Left colon (tissue), 2 donors: Measurements from ENCODE around the gene GBP7. TPM values are rescaled to one million over a fixed set of nuclear protein-coding genes. Genes with fewer than 3 reads are reported as not detected.
"Not testable (repeated sequence)": the region's sequence is repeated elsewhere in the genome, so short reads cannot be mapped to it uniquely, and the experiment has no call there.

Experiments used
- ATAC-seq: fragments of 200-7000 bp; cut with Tn5 transposase; one replicate; pipeline ENCODE4 v1.9.1; 2020; ENCODE audit warnings: mild to moderate bottlenecking, moderate library complexity
- DNase-seq, 2 donors: peaks; one replicate each; pipeline ENCODE4 v3.0.0-alpha.2; 2020
- intact Hi-C, 2 donors: fragments of 100-400 bp; cut with DNase I in 1 of 2; cut with micrococcal nuclease in 1 of 2; formaldehyde crosslinking; loops; one replicate each; pipeline versions ENCODE4 v1.11.2 to v1.14.0; 2022; cut with DNase I, micrococcal nuclease
- long read RNA-seq: library from polyadenylated mRNA; unstranded; transcript quantifications from one replicate; pipeline ENCODE4 v2.0.0, GENCODE V29; 2021
- total RNA-seq, 2 donors: library from RNA; stranded (reverse); fragmentation: NEBNext Ultra II Directional; extraction: Animal tissue kit (Norgen Biotek cat#: 25700); gene quantifications; one replicate each; pipeline ENCODE4 v1.2.1, GENCODE V29; 2021
- donor health status: DM: no; HTN: no; CAD: no.
- donor health status: DM: yes; HTN: yes; CAD: no.

The GBP7 gene, protein sequence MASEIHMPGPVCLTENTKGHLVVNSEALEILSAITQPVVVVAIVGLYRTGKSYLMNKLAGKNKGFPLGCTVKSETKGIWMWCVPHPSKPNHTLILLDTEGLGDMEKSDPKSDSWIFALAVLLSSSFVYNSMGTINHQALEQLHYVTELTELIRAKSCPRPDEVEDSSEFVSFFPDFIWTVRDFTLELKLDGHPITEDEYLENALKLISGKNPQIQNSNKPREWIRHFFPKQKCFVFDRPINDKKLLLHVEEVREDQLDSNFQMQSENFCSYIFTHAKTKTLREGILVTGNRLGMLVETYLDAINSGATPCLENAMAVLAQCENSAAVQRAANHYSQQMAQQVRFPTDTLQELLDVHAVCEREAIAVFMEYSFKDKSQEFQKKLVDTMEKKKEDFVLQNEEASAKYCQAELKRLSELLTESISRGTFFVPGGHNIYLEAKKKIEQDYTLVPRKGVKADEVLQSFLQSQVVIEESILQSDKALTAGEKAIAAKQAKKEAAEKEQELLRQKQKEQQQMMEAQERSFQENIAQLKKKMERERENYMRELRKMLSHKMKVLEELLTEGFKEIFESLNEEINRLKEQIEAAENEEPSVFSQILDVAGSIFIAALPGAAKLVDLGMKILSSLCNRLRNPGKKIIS
- not detected for total RNA-seq
- long read RNA-seq = 0 reads

DNA sequence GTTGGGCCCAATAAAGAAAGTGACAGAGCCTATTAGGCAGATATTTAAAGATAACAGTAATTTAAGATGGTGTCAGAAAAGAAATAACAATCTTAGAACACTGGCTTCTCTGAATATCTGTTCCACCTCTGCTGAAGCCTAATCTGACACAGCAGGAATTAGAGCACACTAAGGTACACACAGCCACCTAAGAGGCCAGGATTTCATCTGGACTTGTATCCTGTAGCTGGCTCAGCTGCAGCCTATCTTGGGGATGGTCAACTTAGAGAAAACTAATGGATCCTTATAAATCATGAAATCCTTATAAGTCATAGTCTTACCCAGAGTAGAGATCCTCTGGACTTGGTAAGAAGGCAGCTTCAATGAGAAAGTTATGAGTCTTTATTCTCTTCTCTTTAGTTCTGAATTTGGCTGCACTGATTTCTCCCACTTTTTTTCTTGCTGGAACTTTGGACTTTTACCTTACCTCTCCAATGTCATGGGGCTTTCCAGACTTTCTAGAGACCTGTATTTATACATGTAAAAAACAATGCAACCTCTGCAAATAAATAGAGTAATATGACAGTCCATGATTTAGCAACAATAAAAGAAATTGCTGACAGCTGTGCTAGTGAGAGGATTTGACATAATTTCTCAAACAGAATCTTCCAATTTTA is at the start of gene GBP7:
TSS of gene GBP7 (minus strand) at position 403 of the 656 bp plus-strand sequence. CDS start 4,068 bp downstream, outside the sequence.
- DNase-seq (no peak), ATAC-seq (no peak)

DNA sequence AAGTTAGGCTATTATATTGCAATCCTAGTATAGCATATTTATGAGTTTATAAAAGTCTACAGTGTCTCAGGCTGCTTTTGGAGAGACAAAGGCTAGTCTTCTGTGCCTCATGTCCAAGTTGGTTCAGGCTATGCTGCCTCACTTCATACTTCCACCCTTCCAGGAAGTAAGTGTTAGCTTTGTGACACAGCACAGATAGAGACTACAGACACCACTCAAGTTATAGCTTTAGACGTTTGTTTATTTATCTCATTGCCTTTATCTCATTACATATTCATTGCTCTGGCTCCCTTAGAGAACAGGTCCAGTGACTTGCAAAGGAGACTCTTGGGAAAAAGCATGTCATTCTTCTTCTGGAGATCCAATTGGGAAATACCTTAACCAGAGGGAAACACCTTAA is 45.5 kb upstream of the GBP7 start:
- DNase-seq = no peak
- intact Hi-C loops = no loop called here
- peak; percentile 43 for ATAC-seq

More for the DNA sequence above, at the start of gene GBP7:
- intact Hi-C loops = no loop called here

DNA sequence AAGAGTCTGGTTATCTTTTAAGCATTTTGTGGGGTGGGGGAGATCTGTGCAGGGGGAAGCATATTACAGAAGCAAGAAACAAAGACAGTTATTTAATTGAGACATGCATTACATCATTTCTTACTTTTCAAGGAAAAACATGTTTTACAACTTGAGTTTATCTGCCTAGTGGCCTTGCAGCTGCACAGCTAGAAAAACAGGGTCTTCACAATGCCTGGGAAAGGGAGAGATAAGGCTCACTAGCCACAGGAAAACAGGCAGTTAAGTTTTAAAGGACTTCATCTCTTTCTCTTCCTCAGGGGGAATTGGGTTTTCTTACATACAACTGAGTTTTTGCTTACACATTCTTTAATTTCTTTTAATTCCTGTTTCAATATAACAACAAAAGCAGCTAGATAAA is 44.0 kb upstream of the GBP7 start:
- DNase-seq, intact Hi-C loops, ATAC-seq: not testable (repeated sequence)

DNA sequence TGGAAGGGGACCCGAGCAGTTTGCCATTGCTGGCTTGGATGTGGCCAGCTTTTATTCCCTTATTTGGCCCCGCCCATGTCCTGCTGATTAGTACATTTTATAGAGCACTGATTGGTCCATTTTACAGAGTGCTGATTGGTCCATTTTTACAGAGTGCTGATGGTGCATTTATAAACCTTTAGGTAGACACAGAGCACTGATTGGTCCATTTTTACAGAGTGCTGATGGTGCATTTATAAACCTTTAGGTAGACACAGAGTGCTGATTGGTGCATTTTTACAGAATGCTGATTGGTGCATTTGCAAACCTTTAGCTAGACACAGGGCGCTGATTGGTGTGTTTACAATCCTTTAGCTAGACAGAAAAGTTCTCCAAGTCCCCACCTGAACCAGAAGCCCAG is 43.1 kb upstream of the GBP7 start:
- ATAC-seq, intact Hi-C loops, DNase-seq: not testable (repeated sequence)

DNA sequence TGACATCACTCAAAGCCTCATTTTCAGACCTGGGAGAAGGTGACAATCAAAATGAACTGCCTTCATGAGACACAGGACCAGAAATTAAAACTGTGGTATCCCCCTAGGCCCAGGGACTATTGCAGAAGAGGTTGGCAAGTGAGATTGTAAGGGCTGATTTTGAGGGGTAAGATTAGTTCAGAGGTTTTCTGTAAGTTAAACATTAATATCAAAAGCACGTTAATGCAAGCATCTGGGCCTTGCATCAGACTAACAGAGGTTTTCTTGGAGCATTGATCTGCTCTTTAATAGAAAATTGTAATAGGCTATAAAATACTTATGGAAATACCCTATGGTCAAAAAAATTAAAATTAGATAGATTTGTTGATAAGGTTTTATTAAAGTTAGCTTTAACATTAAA is 37.5 kb upstream of the GBP7 start:
- intact Hi-C loops = no loop called here
- no peak for DNase-seq
- ATAC-seq = no peak

DNA sequence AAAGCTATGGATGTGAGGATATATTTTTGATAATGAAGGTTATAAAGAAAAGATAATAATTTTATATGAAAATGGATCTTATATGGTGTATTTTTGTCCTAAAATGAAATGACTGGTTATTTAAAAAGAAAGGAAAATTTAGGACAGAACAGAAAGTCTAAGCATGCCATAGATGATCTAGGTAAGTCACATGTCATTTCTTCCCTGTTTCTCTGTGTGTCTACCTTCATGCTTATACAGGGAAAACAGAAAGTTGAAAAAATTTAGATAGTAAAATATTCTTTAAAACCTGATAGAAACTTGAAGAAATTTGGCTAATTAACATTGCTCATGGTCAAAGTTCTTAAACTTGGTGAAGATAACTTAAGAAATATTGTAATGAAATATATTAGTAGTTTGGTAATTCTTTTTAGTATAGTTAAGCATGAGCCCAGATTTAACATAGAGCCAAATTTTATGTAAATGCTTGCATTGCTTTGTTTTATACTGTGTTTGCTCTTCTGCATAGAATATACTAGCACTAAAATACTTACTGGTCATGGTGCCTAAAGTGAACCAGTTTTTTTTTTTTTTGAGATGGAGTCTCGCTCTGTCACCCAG is 35.3 kb upstream of the GBP7 start:
- DNase-seq (no peak), ATAC-seq (no peak)
- intact Hi-C loops = no loop called here

DNA sequence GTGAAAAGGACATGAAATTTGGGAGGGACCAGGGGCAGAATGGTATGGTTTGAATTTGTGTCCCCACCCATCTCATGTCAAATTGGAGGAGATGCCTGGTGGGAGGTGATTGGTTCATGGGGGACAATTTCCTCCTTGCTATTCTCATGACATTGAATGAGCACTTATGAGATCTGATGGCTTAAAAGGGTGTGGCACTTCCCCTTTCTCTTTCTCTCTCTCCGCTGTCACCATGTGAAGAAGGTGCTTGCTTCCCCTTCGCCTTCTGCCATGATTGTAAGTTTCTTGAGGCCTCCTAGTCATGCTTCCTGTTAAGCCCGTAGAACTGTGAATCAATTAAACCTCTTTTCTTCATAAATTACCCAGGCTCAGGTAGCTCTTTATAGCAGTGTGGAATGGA is 30.6 kb upstream of the GBP7 start:
- ATAC-seq = no peak
- intact Hi-C loops = no loop called here

DNA sequence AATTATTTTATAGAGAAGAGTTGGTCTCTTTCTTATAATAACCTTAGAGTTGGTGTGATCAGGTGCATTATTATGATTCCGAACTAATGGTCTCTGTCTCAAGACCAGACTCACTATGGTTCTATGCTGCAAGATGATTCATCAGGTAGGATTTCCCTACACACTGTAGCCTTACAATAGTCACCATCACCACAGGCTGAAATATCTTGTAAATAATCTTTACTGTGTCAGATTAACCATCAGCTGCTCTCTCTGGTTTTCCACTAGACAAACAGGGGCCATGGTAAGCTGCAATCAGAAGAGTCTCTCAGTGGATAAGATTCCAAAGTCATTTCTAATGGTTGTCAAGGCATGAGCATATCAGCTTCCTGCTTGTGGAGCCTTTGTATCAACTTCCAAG is 27.4 kb upstream of the GBP7 start:
- intact Hi-C loops = no loop called here
- no peak for DNase-seq
- ATAC-seq = no peak

More for the DNA sequence above, 30.6 kb upstream of the GBP7 start:
- no peak for DNase-seq

DNA sequence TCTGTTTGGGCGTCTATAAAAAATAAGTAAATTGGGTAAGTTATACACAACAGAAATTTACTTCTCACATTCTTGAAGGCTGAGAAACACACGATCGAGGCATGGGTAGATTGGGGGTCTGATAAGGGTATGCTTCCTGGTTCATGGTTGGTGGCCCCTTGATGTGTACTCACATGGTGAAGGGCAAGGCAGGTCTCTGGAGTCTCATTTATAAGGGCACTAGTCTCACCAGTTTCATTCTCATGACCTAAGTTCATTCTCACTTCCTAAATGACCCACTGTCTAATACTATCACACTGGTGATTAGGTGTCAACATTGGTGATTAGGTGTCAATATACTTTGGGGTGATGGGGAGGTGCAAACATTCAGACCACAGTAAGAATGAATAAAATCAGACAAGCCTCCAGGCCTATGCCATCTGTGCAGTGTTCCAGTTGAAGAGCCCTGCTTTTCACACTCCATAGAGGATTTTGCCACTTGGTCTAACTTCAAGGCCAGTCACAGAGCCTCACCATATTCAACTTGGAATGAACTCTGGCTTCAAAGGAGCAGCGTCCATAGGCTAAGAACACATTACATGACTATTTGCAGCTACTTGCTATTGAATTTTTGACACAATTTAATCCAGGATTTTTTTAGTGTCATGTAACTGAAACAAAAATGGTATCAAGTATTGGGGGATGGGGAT is 25.4 kb upstream of the GBP7 start:
- DNase-seq (no peak), ATAC-seq (no peak)
- intact Hi-C loops = no loop called here

DNA sequence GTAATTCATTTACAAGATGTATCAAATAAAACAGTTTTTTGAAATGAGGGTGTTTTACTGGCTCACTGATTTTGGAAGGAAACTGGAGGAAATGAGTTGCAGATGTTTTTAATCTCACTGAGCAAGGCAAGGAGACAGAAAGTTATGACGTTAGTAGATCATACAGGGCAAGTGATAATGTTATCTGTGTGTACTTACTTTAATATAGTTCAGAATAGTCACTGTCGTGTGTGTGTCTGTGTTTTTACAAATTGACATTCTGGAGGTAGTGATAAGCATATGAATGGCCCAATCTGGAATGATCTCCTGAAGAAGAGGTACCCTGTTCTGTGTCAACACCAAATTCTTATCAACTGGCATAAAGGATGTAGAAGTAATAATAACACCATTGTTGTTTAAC is 24.9 kb upstream of the GBP7 start:
- intact Hi-C loops = no loop called here
- DNase-seq = no peak
- no peak for ATAC-seq

DNA sequence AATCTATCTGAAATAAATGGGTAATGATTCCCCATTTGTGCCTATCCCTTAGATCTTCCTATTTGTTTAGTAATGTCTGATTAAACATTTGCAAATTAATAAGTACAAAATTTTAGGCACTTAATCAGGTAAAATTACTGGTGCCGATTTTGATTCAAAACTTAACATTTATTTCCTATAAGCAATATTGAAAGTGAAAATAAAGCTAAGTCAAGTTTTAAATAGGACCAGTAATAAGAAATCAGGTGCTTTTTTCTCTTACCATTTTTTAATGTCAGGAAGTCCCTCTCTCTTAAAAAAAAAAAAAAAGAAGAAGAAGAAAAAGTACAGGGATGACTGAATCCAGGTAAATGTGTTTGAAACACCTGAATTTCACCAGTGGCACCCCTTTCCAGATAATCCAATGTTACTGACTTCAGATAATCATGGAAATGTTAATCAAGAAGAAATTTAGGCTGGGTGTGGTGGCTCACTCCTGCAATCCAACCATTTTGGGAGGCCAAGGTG is 23.8 kb upstream of the GBP7 start:
- intact Hi-C loops = no loop called here
- ATAC-seq = no peak

DNA sequence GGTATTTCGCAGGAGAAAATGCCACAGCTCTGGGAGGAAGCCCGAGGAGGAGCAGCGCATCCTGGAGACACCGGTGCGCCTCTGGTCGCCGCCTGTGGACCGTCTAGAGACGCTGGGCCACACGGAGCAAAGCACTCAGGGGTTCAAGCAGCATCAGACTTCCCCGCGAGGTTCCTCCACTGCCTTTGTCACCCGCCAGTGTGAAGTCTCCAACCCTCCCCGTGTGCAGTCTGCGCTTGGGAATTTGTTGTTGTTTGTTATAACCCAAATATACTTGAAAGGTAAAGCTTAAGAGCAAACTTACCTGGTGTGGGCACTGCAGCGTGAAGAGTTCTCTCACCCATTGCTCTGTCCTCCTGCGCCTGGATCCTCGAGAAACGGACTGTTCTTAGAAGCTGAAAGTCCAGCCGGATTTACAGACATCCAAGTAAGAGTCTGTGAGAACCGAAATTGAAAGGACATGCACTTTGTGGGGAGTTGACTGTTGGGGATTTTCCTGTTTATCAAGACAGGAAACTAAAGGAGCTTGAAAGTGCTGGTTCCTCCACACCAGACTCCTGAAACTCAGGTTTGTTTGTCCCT is 22.8 kb upstream of the GBP7 start, which contains the start of gene GBP4:
TSS of gene GBP4 (minus strand) at position 452 of the 582 bp plus-strand sequence. CDS start at position 344, 108 bp downstream.
- intact Hi-C loops = no loop called here
- ATAC-seq = peak; percentile 60

More for the DNA sequence above, 23.8 kb upstream of the GBP7 start:
- no peak for DNase-seq

DNA sequence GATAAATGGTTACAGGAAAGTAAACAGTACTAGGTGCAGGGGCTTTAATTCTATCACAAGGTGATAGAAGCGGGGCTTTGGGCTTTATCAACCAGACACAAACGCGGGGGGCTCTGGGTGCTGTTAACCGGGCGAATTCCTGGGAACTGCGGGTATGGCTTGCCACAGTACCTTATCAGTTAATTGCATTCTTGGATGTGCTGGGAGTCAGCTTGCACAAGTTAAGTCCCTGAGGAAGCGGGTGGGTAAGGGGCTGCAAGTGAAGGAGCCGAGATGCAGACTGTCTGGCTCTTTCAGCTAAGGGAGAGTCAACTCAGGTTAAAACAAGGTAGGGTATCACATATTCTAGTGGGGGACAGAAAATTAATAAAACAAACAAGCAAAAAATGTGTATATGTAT is 22.3 kb upstream of the GBP7 start:
- ATAC-seq (no peak), DNase-seq (no peak)
- intact Hi-C loops = no loop called here

More for the DNA sequence above, 22.8 kb upstream of the GBP7 start, which contains the start of gene GBP4:
- DNase-seq = peak in 1 of 2 donors; percentile 52

DNA sequence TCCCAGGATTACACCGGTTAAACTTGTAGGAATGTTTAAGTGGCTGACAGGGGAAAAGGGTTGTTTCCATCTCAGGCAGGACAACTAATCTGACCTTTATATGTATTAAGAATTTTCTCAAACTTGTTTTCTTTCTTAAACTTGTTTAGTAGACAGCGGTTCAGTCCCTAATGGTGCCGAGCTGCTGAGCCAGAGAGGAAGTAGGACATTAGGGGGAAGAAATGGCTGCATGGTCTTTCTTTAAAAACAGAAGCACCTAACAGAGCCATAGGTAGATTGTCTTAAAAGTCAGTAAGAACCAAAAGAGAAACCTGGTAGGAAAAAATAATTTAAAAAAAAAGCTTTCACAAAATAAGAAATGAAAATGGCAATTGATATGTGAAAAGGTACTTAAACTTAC is 19.7 kb upstream of the GBP7 start:
- DNase-seq (no peak), ATAC-seq (no peak)
- intact Hi-C loops = no loop called here

DNA sequence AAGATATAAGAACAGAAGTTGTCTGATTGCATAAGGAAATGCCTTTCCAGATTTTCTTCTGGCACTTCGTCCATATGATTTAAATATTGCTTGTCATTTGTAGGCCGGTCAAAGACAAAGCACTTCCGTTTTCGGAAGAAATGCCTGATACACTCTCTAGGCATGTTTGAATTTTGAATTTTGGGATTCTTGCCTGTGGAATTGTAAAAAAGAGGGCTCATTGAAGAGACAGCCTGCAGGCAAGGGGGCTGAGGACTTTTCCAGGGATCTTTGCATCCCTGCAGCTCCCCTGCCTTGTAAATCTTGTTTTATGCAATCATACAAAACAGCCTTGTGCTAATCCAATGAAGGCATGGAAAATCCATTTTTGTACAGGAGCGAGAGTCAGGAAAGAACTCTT is 15.5 kb upstream of the GBP7 start:
- ATAC-seq (no peak), DNase-seq (no peak)
- intact Hi-C loops = no loop called here

DNA sequence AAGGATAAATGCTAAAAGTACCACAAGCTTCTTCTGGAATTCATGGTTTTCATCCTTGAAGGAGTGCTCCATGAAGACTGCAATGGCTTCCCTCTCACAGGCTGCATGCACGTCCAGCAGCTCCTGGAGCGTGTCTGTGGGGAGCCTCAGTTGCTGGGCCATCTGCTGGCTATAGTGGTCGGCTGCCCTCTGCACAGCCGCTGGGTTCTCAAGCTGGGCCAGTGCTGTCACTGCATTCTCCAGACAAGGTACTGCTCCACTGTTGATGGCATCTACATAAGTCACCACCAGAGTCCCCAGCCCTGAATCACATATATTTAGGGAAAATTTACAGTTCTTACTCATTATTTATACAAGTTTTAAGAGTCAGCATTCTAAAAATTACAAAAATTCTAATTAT is 14.2 kb upstream of the GBP7 start:
- intact Hi-C loops = no loop called here
- DNase-seq (no peak), ATAC-seq (no peak)

DNA sequence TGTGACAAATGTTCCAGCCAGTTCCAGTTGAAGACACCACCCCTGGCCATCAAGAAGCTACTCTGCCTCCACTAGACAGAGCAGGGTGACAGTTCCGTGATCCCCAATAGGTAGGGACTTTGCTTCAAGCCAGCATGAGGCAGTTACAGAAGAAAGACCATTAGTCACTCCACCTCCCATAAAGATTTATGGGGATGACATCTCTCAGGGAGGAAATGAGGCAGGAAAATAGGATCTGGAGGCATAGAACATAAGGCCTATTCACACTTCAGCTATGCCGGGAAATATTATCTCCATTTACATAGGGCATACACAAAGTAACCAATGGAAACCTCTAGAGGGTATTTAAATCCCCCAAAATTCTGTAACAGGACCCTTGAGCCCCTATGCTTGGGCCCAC is 3.5 kb upstream of the GBP7 start:
- DNase-seq (no peak), ATAC-seq (no peak)
- intact Hi-C loops = no loop called here

DNA sequence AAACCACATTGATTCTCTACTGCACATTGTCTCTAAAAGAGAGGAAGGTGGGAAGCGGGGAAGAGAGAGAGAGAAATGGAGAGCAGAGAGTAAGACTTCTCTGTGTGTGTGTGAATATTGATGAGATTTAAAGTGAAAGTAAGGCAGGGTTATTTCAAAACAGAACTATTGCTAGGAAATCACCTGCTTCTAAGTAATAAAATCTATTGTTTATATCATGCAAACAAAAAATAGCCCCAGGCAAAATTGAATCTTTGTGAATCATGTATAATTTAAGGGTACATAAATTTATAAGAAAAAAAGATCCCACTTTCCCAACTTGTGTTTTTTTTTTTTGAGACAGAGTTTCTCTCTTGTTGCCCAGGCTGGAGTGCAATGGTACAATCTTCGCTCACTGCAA is 1.2 kb upstream of the GBP7 start:
- intact Hi-C loops = no loop called here
- ATAC-seq (no peak), DNase-seq (no peak)
